Measurements from ENCODE around the gene RNF186. TPM values are rescaled to one million over a fixed set of nuclear protein-coding genes. Genes with fewer than 3 reads are reported as not detected.
A peak's percentile ranks its signal among the peaks of the same experiment; 100 is the strongest.

The RNF186 gene
- total and polyA plus RNA-seq, 2 of the 13 experiments (the other 11 are each of a cell fraction or from before 2014, with no cell fraction given), result 0.07 to 0.20 TPM

- TF ChIP-seq, protein P1, sequence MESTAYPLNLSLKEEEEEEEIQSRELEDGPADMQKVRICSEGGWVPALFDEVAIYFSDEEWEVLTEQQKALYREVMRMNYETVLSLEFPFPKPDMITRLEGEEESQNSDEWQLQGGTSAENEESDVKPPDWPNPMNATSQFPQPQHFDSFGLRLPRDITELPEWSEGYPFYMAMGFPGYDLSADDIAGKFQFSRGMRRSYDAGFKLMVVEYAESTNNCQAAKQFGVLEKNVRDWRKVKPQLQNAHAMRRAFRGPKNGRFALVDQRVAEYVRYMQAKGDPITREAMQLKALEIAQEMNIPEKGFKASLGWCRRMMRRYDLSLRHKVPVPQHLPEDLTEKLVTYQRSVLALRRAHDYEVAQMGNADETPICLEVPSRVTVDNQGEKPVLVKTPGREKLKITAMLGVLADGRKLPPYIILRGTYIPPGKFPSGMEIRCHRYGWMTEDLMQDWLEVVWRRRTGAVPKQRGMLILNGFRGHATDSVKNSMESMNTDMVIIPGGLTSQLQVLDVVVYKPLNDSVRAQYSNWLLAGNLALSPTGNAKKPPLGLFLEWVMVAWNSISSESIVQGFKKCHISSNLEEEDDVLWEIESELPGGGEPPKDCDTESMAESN (CRISPR knock-in tag; conservative IDR thresholded peaks at IDR 0.05), result no peak
- no peak for TF ChIP-seq GABPA (IDR thresholded peaks at IDR 0.05; ENCODE audit: low read depth, low read length)
- no peak for TF ChIP-seq GABPA (CRISPR knock-in tag; IDR thresholded peaks at IDR 0.05; ENCODE audit: low read depth)
- TF ChIP-seq TCF7 (IDR thresholded peaks at IDR 0.05; ENCODE audit: low read depth), result no peak
- TF ChIP-seq EEA1 (CRISPR knock-in tag; IDR thresholded peaks at IDR 0.05; ENCODE audit: borderline replicate concordance), result no peak
- TF ChIP-seq, protein P2, sequence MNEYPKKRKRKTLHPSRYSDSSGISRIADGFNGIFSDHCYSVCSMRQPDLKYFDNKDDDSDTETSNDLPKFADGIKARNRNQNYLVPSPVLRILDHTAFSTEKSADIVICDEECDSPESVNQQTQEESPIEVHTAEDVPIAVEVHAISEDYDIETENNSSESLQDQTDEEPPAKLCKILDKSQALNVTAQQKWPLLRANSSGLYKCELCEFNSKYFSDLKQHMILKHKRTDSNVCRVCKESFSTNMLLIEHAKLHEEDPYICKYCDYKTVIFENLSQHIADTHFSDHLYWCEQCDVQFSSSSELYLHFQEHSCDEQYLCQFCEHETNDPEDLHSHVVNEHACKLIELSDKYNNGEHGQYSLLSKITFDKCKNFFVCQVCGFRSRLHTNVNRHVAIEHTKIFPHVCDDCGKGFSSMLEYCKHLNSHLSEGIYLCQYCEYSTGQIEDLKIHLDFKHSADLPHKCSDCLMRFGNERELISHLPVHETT (CRISPR knock-in tag; conservative IDR thresholded peaks at IDR 0.05), result no peak
- TF ChIP-seq NR2F2 (IDR thresholded peaks at IDR 0.05; ENCODE audit: borderline replicate concordance, low read depth), result peak; percentile 16; the same call in 1 of the 2 replicates
- TF ChIP-seq, protein P3, sequence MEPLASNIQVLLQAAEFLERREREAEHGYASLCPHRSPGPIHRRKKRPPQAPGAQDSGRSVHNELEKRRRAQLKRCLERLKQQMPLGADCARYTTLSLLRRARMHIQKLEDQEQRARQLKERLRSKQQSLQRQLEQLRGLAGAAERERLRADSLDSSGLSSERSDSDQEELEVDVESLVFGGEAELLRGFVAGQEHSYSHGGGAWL (CRISPR knock-in tag; IDR thresholded peaks at IDR 0.05), result no peak
- no peak for TF ChIP-seq ZNF598 (CRISPR knock-in tag; IDR thresholded peaks at IDR 0.05; ENCODE audit: borderline replicate concordance)
- TF ChIP-seq POLR2AphosphoS5 (IDR thresholded peaks at IDR 0.05; ENCODE audit: low read depth, low read length), result peak; percentile 50; the same call in 1 of the 2 replicates
- peak; percentile 56 for TF ChIP-seq XRCC5 (optimal IDR thresholded peaks at IDR 0.05; ENCODE audit: low read length)
- no peak for TF ChIP-seq SETDB1 (CRISPR knock-in tag; IDR thresholded peaks at IDR 0.05; ENCODE audit: borderline replicate concordance)
- peak; percentile 87 for TF ChIP-seq ELF3 (CRISPR knock-in tag; IDR thresholded peaks at IDR 0.05)
- no peak for TF ChIP-seq ZNF263 (CRISPR knock-in tag; IDR thresholded peaks at IDR 0.05)
- peak; percentile 56; the same call in 1 of the 2 replicates for TF ChIP-seq NR2F6 (IDR thresholded peaks at IDR 0.05)
- TF ChIP-seq NR2F6 (CRISPR knock-in tag; IDR thresholded peaks at IDR 0.05), result no peak
- no peak for TF ChIP-seq MAFG (CRISPR knock-in tag; IDR thresholded peaks at IDR 0.05)
- no peak for TF ChIP-seq RFXANK (CRISPR knock-in tag; IDR thresholded peaks at IDR 0.05)
- no peak for TF ChIP-seq THYN1 (CRISPR knock-in tag; IDR thresholded peaks at IDR 0.05; ENCODE audit: borderline replicate concordance, low read depth)
- peak; percentile 62 for TF ChIP-seq PHF8 (CRISPR knock-in tag; IDR thresholded peaks at IDR 0.05)
- TF ChIP-seq ZSCAN9 (CRISPR knock-in tag; IDR thresholded peaks at IDR 0.05; ENCODE audit: borderline replicate concordance), result no peak
- no peak for TF ChIP-seq ZNF276 (CRISPR knock-in tag; IDR thresholded peaks at IDR 0.05; ENCODE audit: low read depth)
- peak; percentile 52 for TF ChIP-seq PHF20 (CRISPR knock-in tag; IDR thresholded peaks at IDR 0.05)
- TF ChIP-seq FOXA3 (CRISPR knock-in tag; IDR thresholded peaks at IDR 0.05), result no peak
- TF ChIP-seq DMAP1 (CRISPR knock-in tag; IDR thresholded peaks at IDR 0.05), result peak; percentile 5; the same call in 1 of the 2 replicates
- no peak for TF ChIP-seq MATR3 (CRISPR knock-in tag; IDR thresholded peaks at IDR 0.05)
- TF ChIP-seq ZFY (CRISPR knock-in tag; IDR thresholded peaks at IDR 0.05), result peak; percentile 69
- TF ChIP-seq, protein P4, sequence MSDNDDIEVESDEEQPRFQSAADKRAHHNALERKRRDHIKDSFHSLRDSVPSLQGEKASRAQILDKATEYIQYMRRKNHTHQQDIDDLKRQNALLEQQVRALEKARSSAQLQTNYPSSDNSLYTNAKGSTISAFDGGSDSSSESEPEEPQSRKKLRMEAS (IDR thresholded peaks at IDR 0.05), result no peak
- TF ChIP-seq MTA1 (CRISPR knock-in tag; IDR thresholded peaks at IDR 0.05; ENCODE audit: borderline replicate concordance), result no peak
Measured at GRCh38 chr1:19799230-19800075, 15.6 kb downstream of the RNF186 start, which contains the start of gene TMCO4 (continued).

Measured in HepG2 (cell line).